GM12872 (cell line): ENCODE results near the gene AIFM1.

Experiments used
- CTCF ChIP-seq: IDR thresholded peaks from 3 replicates; pipeline ENCODE4 v1.5.1; 2011; ENCODE audit warnings: low read depth, mild to moderate bottlenecking, low read length, moderate library complexity; ENCODE audit not compliant: insufficient read depth

AIFM1 gene

DNA sequence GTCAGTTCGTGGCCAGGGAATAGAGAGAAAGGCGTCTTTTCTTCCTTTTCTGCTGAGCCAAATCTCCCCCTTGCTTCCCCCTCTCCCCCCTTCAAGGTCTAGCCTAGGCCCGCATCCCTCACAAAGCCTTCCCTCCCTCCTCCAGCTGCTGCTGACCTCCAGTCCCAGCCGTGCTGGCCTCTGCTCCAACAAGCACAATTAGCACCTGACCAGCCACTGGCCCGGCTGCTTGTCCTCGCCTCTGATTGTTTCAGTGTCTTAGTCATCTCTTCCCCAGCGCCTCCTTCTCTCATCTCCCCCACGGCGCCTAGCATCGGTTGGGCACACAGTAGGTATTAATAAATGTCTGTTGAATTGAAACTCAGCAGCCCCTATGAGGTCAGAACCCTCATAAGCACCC is 59.6 kb downstream of the AIFM1 start:
- TF ChIP-seq CTCF = no peak

GRCh38 chrX:130105244-130105643 is 60.4 kb downstream of the AIFM1 start:
- TF ChIP-seq CTCF = no peak

GRCh38 chrX:130103605-130104004 is 62.0 kb downstream of the AIFM1 start:
- TF ChIP-seq CTCF = no peak

DNA sequence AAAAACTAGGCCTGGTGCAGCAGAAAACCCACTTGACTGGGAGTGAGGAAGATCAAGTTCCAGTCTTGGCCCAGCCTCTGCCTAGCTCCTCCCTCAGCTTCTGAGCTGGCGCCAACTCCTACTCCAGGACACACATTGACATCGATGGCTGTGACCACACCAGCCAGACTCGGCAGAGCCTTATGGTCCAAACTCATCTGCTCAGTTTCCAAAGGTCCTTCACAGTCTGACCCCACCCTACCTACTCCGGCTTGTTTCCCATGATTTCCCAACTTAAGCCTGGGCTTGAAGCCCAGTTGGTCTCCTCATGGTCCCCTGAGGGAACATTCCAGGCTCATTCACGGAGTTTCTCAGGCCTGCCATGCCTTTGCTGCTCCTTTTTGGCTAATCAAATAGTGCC is 65.5 kb downstream of the AIFM1 start:
- no peak for TF ChIP-seq CTCF

DNA sequence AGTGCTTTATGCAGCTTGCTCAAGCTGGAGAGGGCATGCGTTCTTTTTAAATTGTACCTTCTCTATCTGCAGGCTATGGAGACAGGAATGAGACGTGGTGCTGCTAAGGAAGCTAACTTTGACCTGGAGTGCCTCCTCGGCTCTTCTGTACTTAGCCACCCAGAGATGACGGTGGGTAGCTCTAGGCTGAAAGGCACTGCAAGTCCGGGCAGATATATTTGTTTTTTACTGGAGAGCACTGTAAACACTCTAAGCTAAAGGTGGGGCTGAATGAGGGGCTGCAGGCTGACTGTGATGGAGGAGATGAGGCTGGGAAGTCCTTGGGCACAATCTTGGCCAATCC is 67.5 kb downstream of the AIFM1 start:
- TF ChIP-seq CTCF = no peak

GRCh38 chrX:130097507-130098209 is 68.0 kb downstream of the AIFM1 start:
- no peak for TF ChIP-seq CTCF

GRCh38 chrX:130095249-130096030 is 70.2 kb downstream of the AIFM1 start:
- no peak for TF ChIP-seq CTCF
